Osteocyte (in vitro differentiated cells): ENCODE results near the gene EIF5A2. TPM values are rescaled to one million over a fixed set of nuclear protein-coding genes. Genes with fewer than 3 reads are reported as not detected.
"Not testable (repeated sequence)": the region's sequence is repeated elsewhere in the genome, so short reads cannot be mapped to it uniquely, and the experiment has no call there.

ENCODE experiments used
- DNase-seq: peaks from one replicate; pipeline ENCODE4 v3.0.0; 2021; ENCODE audit warnings: mixed read lengths; ENCODE audit not compliant: unreplicated experiment; ENCODE audit errors: extremely low spot score
- H3K27ac Mint-ChIP-seq: one replicate; pipeline ENCODE4 v1.8.0; 2021; ENCODE audit warnings: mild to moderate bottlenecking, mixed read lengths; ENCODE audit not compliant: unreplicated experiment
- H3K27me3 Mint-ChIP-seq: one replicate; pipeline ENCODE4 v1.8.0; 2021; ENCODE audit warnings: mixed read lengths; ENCODE audit not compliant: unreplicated experiment
- H3K36me3 Mint-ChIP-seq: one replicate; pipeline ENCODE4 v1.8.0; 2021; ENCODE audit warnings: mixed read lengths; ENCODE audit not compliant: unreplicated experiment
- H3K4me1 Mint-ChIP-seq: one replicate; pipeline ENCODE4 v1.8.0; 2021; ENCODE audit warnings: mixed read lengths; ENCODE audit not compliant: unreplicated experiment
- H3K4me3 Mint-ChIP-seq: one replicate; pipeline ENCODE4 v1.8.0; 2021; ENCODE audit warnings: mild to moderate bottlenecking, moderate library complexity, mixed read lengths; ENCODE audit not compliant: unreplicated experiment
- H3K9me3 Mint-ChIP-seq: one replicate; pipeline ENCODE4 v1.8.0; 2021; ENCODE audit warnings: mixed read lengths; ENCODE audit not compliant: unreplicated experiment
- total RNA-seq: library from RNA; stranded (reverse); gene quantifications from 2 replicates; pipeline ENCODE4 v1.2.1, GENCODE V29; 2021
- TF ChIP-seq, protein P1 (sequence below): fragments of 200-600 bp; sonication (generic); IDR thresholded peaks from 2 replicates; pipeline ENCODE4 v1.5.0; 2021; ENCODE audit warnings: antibody characterized with exemption, mild to moderate bottlenecking, moderate library complexity

The EIF5A2 gene
- total RNA-seq, 1 donor from 2014 or later: 24.3 TPM

DNA sequence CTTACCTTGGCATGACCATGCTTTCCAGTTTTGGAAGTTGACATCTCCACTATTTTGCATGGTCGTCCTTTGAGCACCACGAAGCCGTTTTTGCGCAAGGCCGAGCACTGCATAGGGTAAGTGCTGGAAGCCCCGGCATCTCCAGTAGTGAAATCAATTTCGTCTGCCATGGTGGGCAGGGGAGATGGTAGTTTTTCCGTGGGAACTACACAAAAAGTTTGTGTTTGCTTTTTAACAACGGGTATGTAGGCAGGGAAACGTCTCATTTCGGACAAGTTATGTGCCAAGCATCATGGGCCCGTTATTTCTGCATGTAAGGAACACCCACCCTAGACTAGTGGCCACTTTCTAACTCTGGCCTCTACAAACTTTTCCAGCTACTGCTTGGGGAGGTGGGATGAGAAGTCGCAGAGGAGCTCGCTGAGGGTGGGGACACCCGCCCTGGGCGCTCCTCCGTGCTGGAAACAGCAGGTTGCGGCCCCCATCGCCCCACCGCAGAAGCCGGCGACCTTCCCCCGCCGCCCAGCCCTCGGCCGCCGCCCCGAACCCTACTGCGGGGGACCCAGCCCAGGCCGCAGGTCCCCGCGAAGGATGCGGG lies 701 bp downstream of the EIF5A2 start:
- peak overlapping the region; percentile 46 for H3K27ac Mint-ChIP-seq
- H3K27me3 Mint-ChIP-seq: no peaks in the 10 kb centered on the region
- peaks cover 8% of the 10 kb centered on the region for H3K36me3 Mint-ChIP-seq
- peaks cover 11% of the 10 kb centered on the region for H3K9me3 Mint-ChIP-seq
- peaks cover 17% of the 10 kb centered on the region for H3K4me1 Mint-ChIP-seq
- TF ChIP-seq, protein P1, sequence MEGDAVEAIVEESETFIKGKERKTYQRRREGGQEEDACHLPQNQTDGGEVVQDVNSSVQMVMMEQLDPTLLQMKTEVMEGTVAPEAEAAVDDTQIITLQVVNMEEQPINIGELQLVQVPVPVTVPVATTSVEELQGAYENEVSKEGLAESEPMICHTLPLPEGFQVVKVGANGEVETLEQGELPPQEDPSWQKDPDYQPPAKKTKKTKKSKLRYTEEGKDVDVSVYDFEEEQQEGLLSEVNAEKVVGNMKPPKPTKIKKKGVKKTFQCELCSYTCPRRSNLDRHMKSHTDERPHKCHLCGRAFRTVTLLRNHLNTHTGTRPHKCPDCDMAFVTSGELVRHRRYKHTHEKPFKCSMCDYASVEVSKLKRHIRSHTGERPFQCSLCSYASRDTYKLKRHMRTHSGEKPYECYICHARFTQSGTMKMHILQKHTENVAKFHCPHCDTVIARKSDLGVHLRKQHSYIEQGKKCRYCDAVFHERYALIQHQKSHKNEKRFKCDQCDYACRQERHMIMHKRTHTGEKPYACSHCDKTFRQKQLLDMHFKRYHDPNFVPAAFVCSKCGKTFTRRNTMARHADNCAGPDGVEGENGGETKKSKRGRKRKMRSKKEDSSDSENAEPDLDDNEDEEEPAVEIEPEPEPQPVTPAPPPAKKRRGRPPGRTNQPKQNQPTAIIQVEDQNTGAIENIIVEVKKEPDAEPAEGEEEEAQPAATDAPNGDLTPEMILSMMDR: no peak
- peak overlapping the region; percentile 96 for H3K4me3 Mint-ChIP-seq
- DNase-seq: no peak

DNA sequence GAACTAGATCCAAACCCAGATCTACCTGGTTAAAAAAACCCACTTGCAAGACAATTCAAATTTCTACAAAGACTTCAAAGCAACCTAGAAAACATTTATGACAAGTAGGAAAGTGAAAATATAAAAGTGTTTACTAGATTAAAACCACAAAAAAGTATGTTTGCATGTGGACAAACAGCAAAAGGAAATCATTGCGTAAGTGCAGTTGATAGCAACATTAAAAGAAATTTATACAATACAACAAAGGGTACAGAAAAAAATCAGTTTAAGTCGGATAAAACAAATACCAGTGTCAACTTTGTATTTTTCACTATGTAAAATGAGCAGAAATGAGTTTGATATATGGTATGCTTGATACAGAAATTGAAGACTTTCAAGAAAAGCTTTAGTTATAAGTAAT lies 2.6 kb downstream of the EIF5A2 start:
- no peak overlapping the region for H3K4me3 Mint-ChIP-seq
- H3K4me1 Mint-ChIP-seq: peaks cover 17% of the 10 kb centered on the region
- no peak overlapping the region for H3K27ac Mint-ChIP-seq
- H3K27me3 Mint-ChIP-seq: no peaks in the 10 kb centered on the region
- TF ChIP-seq, protein P1: no peak
- DNase-seq: no peak
- H3K9me3 Mint-ChIP-seq: peaks cover 7% of the 10 kb centered on the region
- H3K36me3 Mint-ChIP-seq: peaks cover 15% of the 10 kb centered on the region

- no peak for DNase-seq
- Mint-ChIP-seq H3K4me3 (no peak overlapping the region), H3K4me1 (peaks cover 17% of the 10 kb centered on the region), H3K36me3 (peaks cover 19% of the 10 kb centered on the region), H3K27me3 (no peaks in the 10 kb centered on the region), H3K27ac (no peak overlapping the region), H3K9me3 (no peaks in the 10 kb centered on the region)
- TF ChIP-seq, protein P1: no peak
These were observed 5.3 kb downstream of the EIF5A2 start for GRCh38 chr3:170903123-170903522.

GRCh38 chr3:170899455-170899854 lies 9.0 kb downstream of the EIF5A2 start:
- Mint-ChIP-seq H3K36me3 (peaks cover 18% of the 10 kb centered on the region), H3K27me3 (no peaks in the 10 kb centered on the region), H3K4me3 (no peak overlapping the region), H3K9me3 (no peaks in the 10 kb centered on the region), H3K27ac (no peak overlapping the region), H3K4me1 (no peaks in the 10 kb centered on the region)
- TF ChIP-seq, protein P1: no peak
- no peak for DNase-seq

DNA sequence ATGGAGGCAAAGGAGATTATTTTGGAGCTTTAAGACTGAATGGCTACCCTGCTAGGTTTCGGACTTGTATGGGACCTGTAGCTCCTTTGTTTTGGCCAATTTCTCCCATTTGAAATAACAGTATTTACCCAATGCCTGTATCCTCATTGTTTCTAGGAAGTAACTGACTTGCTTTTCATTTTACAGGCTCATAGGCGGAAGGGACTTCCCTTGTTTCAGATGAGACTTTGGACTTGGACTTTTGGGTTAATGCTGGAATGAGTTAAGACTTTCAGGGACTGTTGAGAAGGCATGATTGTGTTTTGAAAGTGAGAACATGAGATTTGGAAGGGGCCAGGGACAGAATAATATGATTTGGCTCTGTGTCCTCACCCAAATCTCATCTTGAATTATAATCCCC lies 10.5 kb downstream of the EIF5A2 start:
- Mint-ChIP-seq H3K4me3 (no peak overlapping the region), H3K4me1 (no peaks in the 10 kb centered on the region), H3K9me3 (no peaks in the 10 kb centered on the region), H3K27ac (no peak overlapping the region), H3K27me3 (no peaks in the 10 kb centered on the region), H3K36me3 (peaks cover 16% of the 10 kb centered on the region)
- no peak for DNase-seq
- TF ChIP-seq, protein P1: no peak

- not testable (repeated sequence) for H3K4me1 Mint-ChIP-seq, H3K27ac Mint-ChIP-seq, DNase-seq, H3K4me3 Mint-ChIP-seq, H3K27me3 Mint-ChIP-seq, H3K9me3 Mint-ChIP-seq
- peaks cover 16% of the 10 kb centered on the region for H3K36me3 Mint-ChIP-seq
These were observed 11.2 kb downstream of the EIF5A2 start for GRCh38 chr3:170897199-170897598.
